ENCODE measurements around the gene C1orf198. TPM values are rescaled to one million over a fixed set of nuclear protein-coding genes. Genes with fewer than 3 reads are reported as not detected.

Gene C1orf198
- polyA plus RNA-seq, 2 of the 4 experiments (the other 2 are of a cell fraction): 12.0 to 20.4 TPM

GRCh38 chr1:230797942-230798365 is 70.4 kb downstream of the C1orf198 start (continued):
- TF ChIP-seq KDM1A (IDR thresholded peaks at IDR 0.05; ENCODE audit: low read depth) (no peak), USF2 (IDR thresholded peaks at IDR 0.05) (no peak), RFX5 (IDR thresholded peaks at IDR 0.05) (no peak), FOXS1 (CRISPR knock-in tag; IDR thresholded peaks at IDR 0.05) (no peak), NPAS2 (CRISPR knock-in tag; IDR thresholded peaks at IDR 0.05; ENCODE audit: borderline replicate concordance) (no peak), RNF2 (IDR thresholded peaks at IDR 0.05; ENCODE audit: borderline replicate concordance, low read depth) (no peak)
- TF ChIP-seq, protein P1, sequence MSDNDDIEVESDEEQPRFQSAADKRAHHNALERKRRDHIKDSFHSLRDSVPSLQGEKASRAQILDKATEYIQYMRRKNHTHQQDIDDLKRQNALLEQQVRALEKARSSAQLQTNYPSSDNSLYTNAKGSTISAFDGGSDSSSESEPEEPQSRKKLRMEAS (IDR thresholded peaks at IDR 0.05): no peak

GRCh38 chr1:230797376-230797920 is 70.9 kb downstream of the C1orf198 start:
- TF ChIP-seq CBX2 (IDR thresholded peaks at IDR 0.05; ENCODE audit: borderline replicate concordance, low read depth): no peak
- FAIRE-seq (no peak), ATAC-seq (no peak; a peak in 2 of 6 replicates), DNase-seq (ENCODE audit: low read depth in 1 of 2, low spot score in 1 of 2) (no peak)
- ChIA-PET POLR2A (no interaction called here), CTCF (interaction anchor here (0.9 to 5.4 kb wide), 28 partner anchors 10 to 420 kb away, joined by 3 to 65 read pairs (median 5); no protein-coding TSS in a partner anchor)
- Histone ChIP-seq H3K4me2 (no peak overlapping the region), H3K4me3 (no peak overlapping the region), H3K4me1 (no peaks in the 10 kb centered on the region), H3K27ac (no peak overlapping the region), H3K9me3 (no peaks in the 10 kb centered on the region)
- 55% methylated on average over 13 of the region's 13 CpGs for WGBS (ENCODE audit: missing lambda C conversion rate)

GRCh38 chr1:230796626-230797025 is 71.7 kb downstream of the C1orf198 start:
- CTCF ChIA-PET: interaction anchor here (1.1 to 5.4 kb wide), 9 partner anchors 10 to 419 kb away, joined by 3 to 65 read pairs (median 9); no protein-coding TSS in a partner anchor
- POLR2A ChIA-PET: interaction anchor here (0.6 kb wide), 1 partner anchor 87 kb away, joined by 4 read pairs; no protein-coding TSS in a partner anchor
- no peak for DNase-seq (ENCODE audit: low read depth in 1 of 2, low spot score in 1 of 2)

More at GRCh38 chr1:230796626-230797025, 71.7 kb downstream of the C1orf198 start:
- no peak overlapping the region for H3K4me3 ChIP-seq
- TF ChIP-seq SMC3 (IDR thresholded peaks at IDR 0.05) (no peak), USF2 (IDR thresholded peaks at IDR 0.05) (no peak), JUNB (IDR thresholded peaks at IDR 0.05) (no peak), SREBF2 (IDR thresholded peaks at IDR 0.05) (no peak), RCOR1 (IDR thresholded peaks at IDR 0.05; ENCODE audit: low read depth, low read length) (no peak), ZC3H11A (IDR thresholded peaks at IDR 0.05) (no peak), JUN (IDR thresholded peaks at IDR 0.05) (no peak), MAZ (IDR thresholded peaks at IDR 0.05; ENCODE audit: borderline replicate concordance, low read depth, low read length) (no peak), NPAS2 (CRISPR knock-in tag; IDR thresholded peaks at IDR 0.05; ENCODE audit: borderline replicate concordance) (no peak), CEBPB (IDR thresholded peaks at IDR 0.05) (no peak)
- TF ChIP-seq, protein P1 (IDR thresholded peaks at IDR 0.05): no peak
- TF ChIP-seq, protein P2, sequence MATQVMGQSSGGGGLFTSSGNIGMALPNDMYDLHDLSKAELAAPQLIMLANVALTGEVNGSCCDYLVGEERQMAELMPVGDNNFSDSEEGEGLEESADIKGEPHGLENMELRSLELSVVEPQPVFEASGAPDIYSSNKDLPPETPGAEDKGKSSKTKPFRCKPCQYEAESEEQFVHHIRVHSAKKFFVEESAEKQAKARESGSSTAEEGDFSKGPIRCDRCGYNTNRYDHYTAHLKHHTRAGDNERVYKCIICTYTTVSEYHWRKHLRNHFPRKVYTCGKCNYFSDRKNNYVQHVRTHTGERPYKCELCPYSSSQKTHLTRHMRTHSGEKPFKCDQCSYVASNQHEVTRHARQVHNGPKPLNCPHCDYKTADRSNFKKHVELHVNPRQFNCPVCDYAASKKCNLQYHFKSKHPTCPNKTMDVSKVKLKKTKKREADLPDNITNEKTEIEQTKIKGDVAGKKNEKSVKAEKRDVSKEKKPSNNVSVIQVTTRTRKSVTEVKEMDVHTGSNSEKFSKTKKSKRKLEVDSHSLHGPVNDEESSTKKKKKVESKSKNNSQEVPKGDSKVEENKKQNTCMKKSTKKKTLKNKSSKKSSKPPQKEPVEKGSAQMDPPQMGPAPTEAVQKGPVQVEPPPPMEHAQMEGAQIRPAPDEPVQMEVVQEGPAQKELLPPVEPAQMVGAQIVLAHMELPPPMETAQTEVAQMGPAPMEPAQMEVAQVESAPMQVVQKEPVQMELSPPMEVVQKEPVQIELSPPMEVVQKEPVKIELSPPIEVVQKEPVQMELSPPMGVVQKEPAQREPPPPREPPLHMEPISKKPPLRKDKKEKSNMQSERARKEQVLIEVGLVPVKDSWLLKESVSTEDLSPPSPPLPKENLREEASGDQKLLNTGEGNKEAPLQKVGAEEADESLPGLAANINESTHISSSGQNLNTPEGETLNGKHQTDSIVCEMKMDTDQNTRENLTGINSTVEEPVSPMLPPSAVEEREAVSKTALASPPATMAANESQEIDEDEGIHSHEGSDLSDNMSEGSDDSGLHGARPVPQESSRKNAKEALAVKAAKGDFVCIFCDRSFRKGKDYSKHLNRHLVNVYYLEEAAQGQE (IDR thresholded peaks at IDR 0.05): no peak
- TF ChIP-seq, protein P3, sequence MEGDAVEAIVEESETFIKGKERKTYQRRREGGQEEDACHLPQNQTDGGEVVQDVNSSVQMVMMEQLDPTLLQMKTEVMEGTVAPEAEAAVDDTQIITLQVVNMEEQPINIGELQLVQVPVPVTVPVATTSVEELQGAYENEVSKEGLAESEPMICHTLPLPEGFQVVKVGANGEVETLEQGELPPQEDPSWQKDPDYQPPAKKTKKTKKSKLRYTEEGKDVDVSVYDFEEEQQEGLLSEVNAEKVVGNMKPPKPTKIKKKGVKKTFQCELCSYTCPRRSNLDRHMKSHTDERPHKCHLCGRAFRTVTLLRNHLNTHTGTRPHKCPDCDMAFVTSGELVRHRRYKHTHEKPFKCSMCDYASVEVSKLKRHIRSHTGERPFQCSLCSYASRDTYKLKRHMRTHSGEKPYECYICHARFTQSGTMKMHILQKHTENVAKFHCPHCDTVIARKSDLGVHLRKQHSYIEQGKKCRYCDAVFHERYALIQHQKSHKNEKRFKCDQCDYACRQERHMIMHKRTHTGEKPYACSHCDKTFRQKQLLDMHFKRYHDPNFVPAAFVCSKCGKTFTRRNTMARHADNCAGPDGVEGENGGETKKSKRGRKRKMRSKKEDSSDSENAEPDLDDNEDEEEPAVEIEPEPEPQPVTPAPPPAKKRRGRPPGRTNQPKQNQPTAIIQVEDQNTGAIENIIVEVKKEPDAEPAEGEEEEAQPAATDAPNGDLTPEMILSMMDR (IDR thresholded peaks at IDR 0.05): no peak
- FAIRE-seq: no peak
- 9% methylated on average over 2 of the region's 2 CpGs for WGBS (ENCODE audit: missing lambda C conversion rate)
- no peak overlapping the region for H3K4me2 ChIP-seq
- ATAC-seq: no peak
- H3K9me3 ChIP-seq: no peaks in the 10 kb centered on the region
- H3K4me1 ChIP-seq: no peaks in the 10 kb centered on the region
- no peak overlapping the region for H3K27ac ChIP-seq
